Neural cell (in vitro differentiated cells): Measurements from ENCODE around the gene FURIN. TPM values are rescaled to one million over a fixed set of nuclear protein-coding genes. Genes with fewer than 3 reads are reported as not detected.
A peak's percentile ranks its signal among the peaks of the same experiment; 100 is the strongest.
"Not testable (repeated sequence)": the region's sequence is repeated elsewhere in the genome, so short reads cannot be mapped to it uniquely, and the experiment has no call there.

ENCODE experiments used
- H2AFZ ChIP-seq: fragments of 200-600, 300-800 bp; sonication (generic), shearing (Covaris generic); 2 replicates; pipeline ENCODE4 v1.6.0; 2014; ENCODE audit warnings: low read depth, mild to moderate bottlenecking, antibody characterized with exemption, low read length, moderate library complexity
- H3F3A ChIP-seq: fragments of 200-600 bp; shearing (Covaris generic); 2 replicates; pipeline ENCODE4 v1.6.1; 2016; ENCODE audit warnings: mild to moderate bottlenecking, moderate library complexity, mixed read lengths, antibody characterized with exemption, low read length; ENCODE audit not compliant: insufficient read depth, poor library complexity, severe bottlenecking
- H3K27ac ChIP-seq: fragments of 200-600, 300-800 bp; sonication (generic), shearing (Covaris generic); 2 replicates; pipeline ENCODE4 v1.5.1; 2014; ENCODE audit warnings: mild to moderate bottlenecking, low read length, moderate library complexity
- H3K27me3 ChIP-seq: fragments of 300-800, 200-600 bp; sonication (generic), shearing (Covaris generic); 2 replicates; pipeline ENCODE4 v1.6.0; 2014; ENCODE audit warnings: mild to moderate bottlenecking, low read depth, low read length, moderate library complexity; ENCODE audit not compliant: insufficient read depth
- H3K36me3 ChIP-seq: fragments of 300-800, 200-600 bp; sonication (generic), shearing (Covaris generic); 2 replicates; pipeline ENCODE4 v1.5.1; 2014; ENCODE audit warnings: mild to moderate bottlenecking, antibody characterized with exemption, low read length, moderate library complexity; ENCODE audit not compliant: insufficient read depth
- H3K4me2 ChIP-seq: fragments of 300-800, 200-600 bp; sonication (generic), shearing (Covaris generic); 2 replicates; pipeline ENCODE4 v1.6.0; 2014; ENCODE audit warnings: mild to moderate bottlenecking, low read length
- H3K4me3 ChIP-seq: fragments of 300-800, 200-600 bp; sonication (generic), shearing (Covaris generic); 2 replicates; pipeline ENCODE4 v1.5.1; 2014; ENCODE audit warnings: mild to moderate bottlenecking, low read length, moderate library complexity
- H3K79me2 ChIP-seq: fragments of 200-600 bp; shearing (Covaris generic); replicated peaks from 2 replicates; pipeline ENCODE4 v1.6.0; 2014; ENCODE audit warnings: mild to moderate bottlenecking, low read length, moderate library complexity; ENCODE audit not compliant: insufficient read depth
- H3K9ac ChIP-seq: fragments of 300-800, 200-600 bp; sonication (generic), shearing (Covaris generic); 2 replicates; pipeline ENCODE4 v1.6.1; 2016; ENCODE audit warnings: mild to moderate bottlenecking, low read length, mixed read lengths
- H3K9me2 ChIP-seq: fragments of 200-600 bp; shearing (Covaris generic); 2 replicates; pipeline ENCODE4 v1.6.1; 2016; ENCODE audit warnings: mild to moderate bottlenecking, low read length, mixed read lengths; ENCODE audit not compliant: insufficient read depth
- H3K9me3 ChIP-seq: fragments of 200-600, 300-800 bp; sonication (generic), shearing (Covaris generic); 2 replicates; pipeline ENCODE4 v1.6.1; 2016; ENCODE audit warnings: mild to moderate bottlenecking, mixed run types, low read length, moderate library complexity, mixed read lengths
- H4K20me1 ChIP-seq: fragments of 200-600 bp; shearing (Covaris generic); 2 replicates; pipeline ENCODE4 v1.6.1; 2016; ENCODE audit warnings: mild to moderate bottlenecking, mixed run types; ENCODE audit not compliant: insufficient read depth
- EP300 ChIP-seq: fragments of 450-650 bp; conservative IDR thresholded peaks from 2 replicates; pipeline ENCODE4 v1.6.1; 2014; ENCODE audit warnings: antibody characterized with exemption, mild to moderate bottlenecking, moderate library complexity; ENCODE audit not compliant: poor library complexity, severe bottlenecking
- MXI1 ChIP-seq: fragments of 450-650 bp; conservative IDR thresholded peaks from 2 replicates; pipeline ENCODE4 v1.6.1; 2014; ENCODE audit warnings: antibody characterized with exemption, mild to moderate bottlenecking; ENCODE audit not compliant: poor library complexity, severe bottlenecking
- POLR2AphosphoS5 ChIP-seq: IDR thresholded peaks from 2 replicates; pipeline ENCODE4 v1.6.1; 2012
- RAD21 ChIP-seq: fragments of 450-650 bp; conservative IDR thresholded peaks from 2 replicates; pipeline ENCODE4 v1.6.1; 2014; ENCODE audit warnings: antibody characterized with exemption, mild to moderate bottlenecking, moderate library complexity
- SMC3 ChIP-seq: fragments of 450-650 bp; conservative IDR thresholded peaks from 2 replicates; pipeline ENCODE4 v1.6.1; 2014; ENCODE audit warnings: antibody characterized with exemption, mild to moderate bottlenecking, moderate library complexity; ENCODE audit not compliant: poor library complexity
- TAF1 ChIP-seq: IDR thresholded peaks from 2 replicates; pipeline ENCODE4 v1.6.1; 2012; ENCODE audit warnings: low read depth
- polyA plus RNA-seq: library from polyadenylated mRNA; depleted of rRNA; stranded (reverse); fragments of >200 nt; gene quantifications from 2 replicates; pipeline ENCODE4 v1.2.3, GENCODE V29; 2014
- TF ChIP-seq, protein P1 (sequence below): fragments of 450-650 bp; IDR thresholded peaks from 2 replicates; pipeline ENCODE4 v1.5.1; 2014; ENCODE audit warnings: antibody characterized with exemption, mild to moderate bottlenecking, moderate library complexity; ENCODE audit not compliant: poor library complexity, severe bottlenecking

The FURIN gene
- polyA plus RNA-seq, 1 donor from 2014 or later = 4.3 TPM

- TF ChIP-seq MXI1 (no peak), EP300 (no peak), POLR2AphosphoS5 (no peak), SMC3 (no peak), RAD21 (no peak)
- Histone ChIP-seq H3K27ac (no peak overlapping the region), H4K20me1 (no peaks in the 10 kb centered on the region)
These were observed 25.0 kb downstream of the FURIN start for GRCh38 chr15:90893175-90894090.

DNA sequence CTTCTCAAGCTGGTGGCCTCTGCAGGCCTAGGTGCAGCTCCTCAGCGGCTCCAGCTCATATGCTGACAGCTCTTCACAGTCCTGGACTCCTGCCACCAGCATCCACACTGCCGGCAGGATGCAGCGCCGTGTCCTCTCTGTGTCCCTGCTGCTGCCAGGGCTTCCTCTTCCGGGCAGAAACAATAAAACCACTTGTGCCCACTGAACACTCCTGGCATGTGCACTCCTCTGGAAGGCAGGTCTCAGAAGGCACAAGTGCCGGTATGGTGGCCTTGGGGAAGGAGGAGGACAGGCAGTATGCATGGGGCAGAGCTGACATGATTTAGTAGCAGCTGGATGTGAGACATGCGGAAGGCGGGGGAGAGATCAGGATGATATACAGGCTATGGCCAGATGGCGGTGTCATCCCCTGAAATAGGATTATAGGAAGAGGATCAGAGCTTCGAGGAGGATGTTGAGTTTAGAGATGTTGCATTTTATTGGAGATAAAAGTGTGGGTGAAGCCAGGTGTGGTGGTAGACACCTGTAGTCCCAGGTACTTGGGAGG, 27.3 kb downstream of the FURIN start:
- no peaks in the 10 kb centered on the region for H3K27me3 ChIP-seq
- H3F3A ChIP-seq = no peaks in the 10 kb centered on the region
- H3K9ac ChIP-seq = no peak overlapping the region
- H3K27ac ChIP-seq = no peak overlapping the region
- no peaks in the 10 kb centered on the region for H3K9me2 ChIP-seq
- H3K79me2 ChIP-seq = no peaks in the 10 kb centered on the region
- no peaks in the 10 kb centered on the region for H3K36me3 ChIP-seq
- TF ChIP-seq TAF1 (no peak), SMC3 (no peak)
- TF ChIP-seq, protein P1, sequence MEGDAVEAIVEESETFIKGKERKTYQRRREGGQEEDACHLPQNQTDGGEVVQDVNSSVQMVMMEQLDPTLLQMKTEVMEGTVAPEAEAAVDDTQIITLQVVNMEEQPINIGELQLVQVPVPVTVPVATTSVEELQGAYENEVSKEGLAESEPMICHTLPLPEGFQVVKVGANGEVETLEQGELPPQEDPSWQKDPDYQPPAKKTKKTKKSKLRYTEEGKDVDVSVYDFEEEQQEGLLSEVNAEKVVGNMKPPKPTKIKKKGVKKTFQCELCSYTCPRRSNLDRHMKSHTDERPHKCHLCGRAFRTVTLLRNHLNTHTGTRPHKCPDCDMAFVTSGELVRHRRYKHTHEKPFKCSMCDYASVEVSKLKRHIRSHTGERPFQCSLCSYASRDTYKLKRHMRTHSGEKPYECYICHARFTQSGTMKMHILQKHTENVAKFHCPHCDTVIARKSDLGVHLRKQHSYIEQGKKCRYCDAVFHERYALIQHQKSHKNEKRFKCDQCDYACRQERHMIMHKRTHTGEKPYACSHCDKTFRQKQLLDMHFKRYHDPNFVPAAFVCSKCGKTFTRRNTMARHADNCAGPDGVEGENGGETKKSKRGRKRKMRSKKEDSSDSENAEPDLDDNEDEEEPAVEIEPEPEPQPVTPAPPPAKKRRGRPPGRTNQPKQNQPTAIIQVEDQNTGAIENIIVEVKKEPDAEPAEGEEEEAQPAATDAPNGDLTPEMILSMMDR = peak; percentile 43
- H3K4me3 ChIP-seq = no peak overlapping the region
- H3K4me2 ChIP-seq = no peak overlapping the region
- H3K9me3 ChIP-seq = no peaks in the 10 kb centered on the region
- no peaks in the 10 kb centered on the region for H4K20me1 ChIP-seq
- no peak overlapping the region for H2AFZ ChIP-seq

More at GRCh38 chr15:90893175-90894090, 25.0 kb downstream of the FURIN start:
- Histone ChIP-seq H3K9me3 (no peaks in the 10 kb centered on the region), H2AFZ (no peak overlapping the region), H3K27me3 (no peaks in the 10 kb centered on the region), H3K4me2 (no peak overlapping the region), H3K36me3 (no peaks in the 10 kb centered on the region), H3K9me2 (no peaks in the 10 kb centered on the region), H3F3A (no peaks in the 10 kb centered on the region), H3K4me3 (no peak overlapping the region), H3K79me2 (no peaks in the 10 kb centered on the region), H3K9ac (no peak overlapping the region)

- H3K4me2 ChIP-seq, H3K9me3 ChIP-seq, H2AFZ ChIP-seq, H3K4me3 ChIP-seq, H3K79me2 ChIP-seq, H3K27ac ChIP-seq, H3K9ac ChIP-seq, H3K27me3 ChIP-seq, H3K9me2 ChIP-seq, H3F3A ChIP-seq, H4K20me1 ChIP-seq, H3K36me3 ChIP-seq: not testable (repeated sequence)
These were observed 28.8 kb downstream of the FURIN start for GRCh38 chr15:90897131-90897655.
